HFF-Myc (cell line): ENCODE data around the gene DENND1B.

Experiments
- DNase-seq: peaks from one replicate; pipeline ENCODE4 v3.0.0-alpha.2; 2011; ENCODE audit warnings: low read depth; ENCODE audit errors: extremely low read depth
- H3K4me3 ChIP-seq: replicated peaks from 2 replicates; pipeline ENCODE4 v1.5.1; 2011; ENCODE audit warnings: low read depth, mild to moderate bottlenecking, control low read depth, low read length
- CTCF ChIP-seq: IDR thresholded peaks from 2 replicates; pipeline ENCODE4 v1.5.1; 2012; ENCODE audit warnings: mild to moderate bottlenecking, low read depth, low read length, control low read depth; ENCODE audit errors: missing control alignments

Gene DENND1B

GRCh38 chr1:197680311-197680710, 95.0 kb downstream of the DENND1B start:
- H3K4me3 ChIP-seq, result no peak overlapping the region
- no peak for DNase-seq
- no peak for TF ChIP-seq CTCF

- no peak overlapping the region for H3K4me3 ChIP-seq
- no peak for DNase-seq
- TF ChIP-seq CTCF, result no peak
These were observed 97.5 kb downstream of the DENND1B start for GRCh38 chr1:197677752-197678295.

GRCh38 chr1:197677313-197677712, 98.0 kb downstream of the DENND1B start:
- no peak for DNase-seq
- no peak for TF ChIP-seq CTCF
- H3K4me3 ChIP-seq, result no peak overlapping the region

- TF ChIP-seq CTCF, result no peak
- no peak overlapping the region for H3K4me3 ChIP-seq
- no peak for DNase-seq
These were observed 99.6 kb downstream of the DENND1B start for GRCh38 chr1:197675583-197676208.

- DNase-seq, result no peak
- H3K4me3 ChIP-seq, result no peak overlapping the region
- TF ChIP-seq CTCF, result no peak
These were observed 101.0 kb downstream of the DENND1B start for GRCh38 chr1:197674286-197674685.

GRCh38 chr1:197673292-197673691, 102.0 kb downstream of the DENND1B start:
- no peak for DNase-seq
- H3K4me3 ChIP-seq, result no peak overlapping the region
- TF ChIP-seq CTCF, result no peak

- no peak overlapping the region for H3K4me3 ChIP-seq
- no peak for DNase-seq
- no peak for TF ChIP-seq CTCF
These were observed 102.9 kb downstream of the DENND1B start for GRCh38 chr1:197672347-197672746.
